NCI-H1694 (cell line): Measurements from ENCODE around the gene HOXB3.
A peak's percentile ranks its signal among the peaks of the same experiment; 100 is the strongest.
"Not testable (repeated sequence)": the region's sequence is repeated elsewhere in the genome, so short reads cannot be mapped to it uniquely, and the experiment has no call there.

Experiments
- DNase-seq: peaks from one replicate; lab custom pipeline; 2025; lab: John Stamatoyannopoulos, UW

The HOXB3 gene

GRCh38 chr17:48545539-48545938 is 44.5 kb downstream of the HOXB3 start:
- DNase-seq, result no peak

GRCh38 chr17:48545022-48545375 is 45.0 kb downstream of the HOXB3 start, which contains the start of gene HOXB2:
Gene HOXB2, minus strand, starts transcription at chr17:48545109. Its CDS starts 198 bp downstream, at chr17:48544911.
- DNase-seq, result peak; percentile 23

GRCh38 chr17:48544349-48545021 is 45.6 kb downstream of the HOXB3 start:
- DNase-seq, result no peak

- no peak for DNase-seq
Observed at GRCh38 chr17:48543854-48544348, 46.1 kb downstream of the HOXB3 start.

GRCh38 chr17:48543107-48543853 is 46.8 kb downstream of the HOXB3 start:
- peak; percentile 11 for DNase-seq

GRCh38 chr17:48542698-48543106 is 47.3 kb downstream of the HOXB3 start:
- no peak for DNase-seq

- DNase-seq, result no peak
Observed at GRCh38 chr17:48542114-48542656, 47.9 kb downstream of the HOXB3 start.

GRCh38 chr17:48541577-48542113 is 48.4 kb downstream of the HOXB3 start:
- DNase-seq, result no peak

GRCh38 chr17:48541036-48541576 is 48.9 kb downstream of the HOXB3 start:
- DNase-seq, result no peak

- DNase-seq, result no peak
Observed at GRCh38 chr17:48540213-48540612, 49.8 kb downstream of the HOXB3 start.

GRCh38 chr17:48539177-48539576 is 50.9 kb downstream of the HOXB3 start:
- DNase-seq, result no peak

- no peak for DNase-seq
Observed at GRCh38 chr17:48537316-48537715, 52.7 kb downstream of the HOXB3 start.

GRCh38 chr17:48535793-48536559 is 54.1 kb downstream of the HOXB3 start:
- not testable (repeated sequence) for DNase-seq

- no peak for DNase-seq
Observed at GRCh38 chr17:48532261-48532660, 57.8 kb downstream of the HOXB3 start.

GRCh38 chr17:48530887-48531272 is 59.2 kb downstream of the HOXB3 start, which contains the start of gene HOXB1:
Gene HOXB1, minus strand, starts transcription at chr17:48531011. Its CDS starts 107 bp downstream, at chr17:48530904.
- DNase-seq, result no peak

GRCh38 chr17:48530208-48530886 is 59.7 kb downstream of the HOXB3 start:
- no peak for DNase-seq

GRCh38 chr17:48529683-48530009 is 60.4 kb downstream of the HOXB3 start:
- no peak for DNase-seq

GRCh38 chr17:48528936-48529682 is 60.9 kb downstream of the HOXB3 start:
- no peak for DNase-seq

GRCh38 chr17:48528153-48528935 is 61.7 kb downstream of the HOXB3 start:
- no peak for DNase-seq

- DNase-seq, result no peak
Observed at GRCh38 chr17:48527547-48527932, 62.5 kb downstream of the HOXB3 start.
